ENCODE data around the gene MPP3.

Gene MPP3

DNA sequence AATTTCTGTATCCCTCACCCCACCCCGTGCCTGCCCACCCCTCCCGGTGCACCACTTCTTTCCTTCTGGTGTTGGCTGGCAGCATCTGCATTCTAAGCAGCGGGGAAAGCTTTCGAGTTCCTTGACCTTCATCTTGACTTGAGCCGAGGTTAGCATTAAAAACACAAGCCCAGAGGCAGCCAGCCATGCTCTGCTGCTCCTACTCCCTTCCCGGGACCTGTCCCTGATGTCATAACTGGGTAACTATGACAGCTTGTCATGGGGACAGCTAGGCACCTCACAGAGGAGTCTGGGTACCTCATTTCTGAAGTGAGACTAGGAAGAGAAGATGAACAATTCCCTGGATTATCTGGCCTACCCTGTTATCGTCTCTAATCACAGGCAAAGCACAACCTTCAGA lies 52.8 kb downstream of the MPP3 start, which contains the start of gene CFAP97D1:
CFAP97D1 (plus strand) TSS at position 301 of the 400 bp plus-strand sequence; CDS start at position 329, 28 bp downstream.
- DNase-seq (ENCODE audit: low spot score): no peak
- Histone ChIP-seq H3K27ac (peak within 1 kb of the TSS; percentile 98 to 100), H3K4me3 (peak within 1 kb of the TSS; percentile 79)
- TF ChIP-seq, protein P1, sequence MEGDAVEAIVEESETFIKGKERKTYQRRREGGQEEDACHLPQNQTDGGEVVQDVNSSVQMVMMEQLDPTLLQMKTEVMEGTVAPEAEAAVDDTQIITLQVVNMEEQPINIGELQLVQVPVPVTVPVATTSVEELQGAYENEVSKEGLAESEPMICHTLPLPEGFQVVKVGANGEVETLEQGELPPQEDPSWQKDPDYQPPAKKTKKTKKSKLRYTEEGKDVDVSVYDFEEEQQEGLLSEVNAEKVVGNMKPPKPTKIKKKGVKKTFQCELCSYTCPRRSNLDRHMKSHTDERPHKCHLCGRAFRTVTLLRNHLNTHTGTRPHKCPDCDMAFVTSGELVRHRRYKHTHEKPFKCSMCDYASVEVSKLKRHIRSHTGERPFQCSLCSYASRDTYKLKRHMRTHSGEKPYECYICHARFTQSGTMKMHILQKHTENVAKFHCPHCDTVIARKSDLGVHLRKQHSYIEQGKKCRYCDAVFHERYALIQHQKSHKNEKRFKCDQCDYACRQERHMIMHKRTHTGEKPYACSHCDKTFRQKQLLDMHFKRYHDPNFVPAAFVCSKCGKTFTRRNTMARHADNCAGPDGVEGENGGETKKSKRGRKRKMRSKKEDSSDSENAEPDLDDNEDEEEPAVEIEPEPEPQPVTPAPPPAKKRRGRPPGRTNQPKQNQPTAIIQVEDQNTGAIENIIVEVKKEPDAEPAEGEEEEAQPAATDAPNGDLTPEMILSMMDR (IDR thresholded peaks at IDR 0.05): no peak

DNA sequence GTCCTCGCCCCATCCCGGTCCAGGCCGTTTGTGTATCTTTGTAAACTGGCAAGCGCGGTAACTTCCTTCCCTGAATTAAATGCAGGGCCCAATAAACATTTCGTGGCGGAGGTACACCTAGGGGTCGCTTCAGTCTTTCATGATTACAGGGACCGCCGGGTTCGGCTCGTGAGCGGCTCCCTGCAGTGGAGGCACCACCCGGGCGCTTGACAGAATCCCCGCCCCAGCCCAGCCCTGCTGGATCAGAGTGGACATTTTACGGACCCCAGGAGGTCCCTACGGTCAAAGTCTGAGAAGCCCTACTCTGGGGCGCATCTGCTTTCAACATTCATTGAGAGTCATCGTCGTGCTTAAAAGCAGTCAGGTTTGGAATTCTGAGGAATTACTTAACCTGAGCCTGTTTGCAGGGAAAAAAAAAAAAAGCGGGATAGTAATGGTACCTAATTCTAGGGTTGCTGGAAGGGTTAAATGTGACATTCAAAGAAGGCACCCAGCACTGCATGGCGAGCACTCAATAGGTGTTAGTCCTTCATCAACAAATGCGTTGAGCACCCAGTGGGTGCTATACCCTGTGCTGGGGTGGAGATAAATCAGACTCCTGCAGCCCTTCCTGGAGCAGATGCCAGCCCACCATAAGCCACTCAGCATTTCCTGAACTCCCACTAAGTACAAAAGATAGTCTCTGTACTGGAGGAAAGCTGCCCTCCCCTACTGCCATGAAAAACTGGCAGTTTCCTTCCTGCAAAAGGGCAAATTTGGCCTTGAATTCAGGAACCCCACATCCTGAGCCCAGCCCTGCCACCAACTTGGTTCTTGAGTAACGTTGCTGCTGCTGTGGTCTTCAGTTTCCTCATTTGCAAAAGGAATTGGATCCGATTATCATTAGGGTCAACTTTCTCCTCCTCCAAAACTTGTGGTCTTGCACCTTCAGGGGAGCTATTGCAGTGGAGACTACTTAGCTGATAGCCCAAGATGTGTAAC lies 53.5 kb downstream of the MPP3 start:
- peak overlapping the region; percentile 98 to 100 for H3K27ac ChIP-seq
- H3K4me3 ChIP-seq: peak overlapping the region; percentile 79
- TF ChIP-seq, protein P1 (IDR thresholded peaks at IDR 0.05): no peak
- no peak for DNase-seq (ENCODE audit: low spot score)

GRCh38 chr17:43778337-43779144 lies 54.4 kb downstream of the MPP3 start, which contains the start of gene DUSP3:
Gene DUSP3 (minus strand): TSS chr17:43778977. CDS start chr17:43778924, 53 bp downstream.
- TF ChIP-seq, protein P1 (IDR thresholded peaks at IDR 0.05): no peak
- H3K4me3 ChIP-seq: peak within 1 kb of the TSS; percentile 79

GRCh38 chr17:43774304-43775250 lies 58.4 kb downstream of the MPP3 start:
- Histone ChIP-seq H3K4me3 (no peak overlapping the region), H3K27ac (peak overlapping the region; percentile 88 to 89)
- TF ChIP-seq, protein P1 (IDR thresholded peaks at IDR 0.05): no peak
- peak; percentile 70 for DNase-seq (ENCODE audit: low spot score)

More at GRCh38 chr17:43778337-43779144, 54.4 kb downstream of the MPP3 start, which contains the start of gene DUSP3:
- DNase-seq (ENCODE audit: low spot score): peak; percentile 98
- peak within 1 kb of the TSS; percentile 98 to 100 for H3K27ac ChIP-seq

DNA sequence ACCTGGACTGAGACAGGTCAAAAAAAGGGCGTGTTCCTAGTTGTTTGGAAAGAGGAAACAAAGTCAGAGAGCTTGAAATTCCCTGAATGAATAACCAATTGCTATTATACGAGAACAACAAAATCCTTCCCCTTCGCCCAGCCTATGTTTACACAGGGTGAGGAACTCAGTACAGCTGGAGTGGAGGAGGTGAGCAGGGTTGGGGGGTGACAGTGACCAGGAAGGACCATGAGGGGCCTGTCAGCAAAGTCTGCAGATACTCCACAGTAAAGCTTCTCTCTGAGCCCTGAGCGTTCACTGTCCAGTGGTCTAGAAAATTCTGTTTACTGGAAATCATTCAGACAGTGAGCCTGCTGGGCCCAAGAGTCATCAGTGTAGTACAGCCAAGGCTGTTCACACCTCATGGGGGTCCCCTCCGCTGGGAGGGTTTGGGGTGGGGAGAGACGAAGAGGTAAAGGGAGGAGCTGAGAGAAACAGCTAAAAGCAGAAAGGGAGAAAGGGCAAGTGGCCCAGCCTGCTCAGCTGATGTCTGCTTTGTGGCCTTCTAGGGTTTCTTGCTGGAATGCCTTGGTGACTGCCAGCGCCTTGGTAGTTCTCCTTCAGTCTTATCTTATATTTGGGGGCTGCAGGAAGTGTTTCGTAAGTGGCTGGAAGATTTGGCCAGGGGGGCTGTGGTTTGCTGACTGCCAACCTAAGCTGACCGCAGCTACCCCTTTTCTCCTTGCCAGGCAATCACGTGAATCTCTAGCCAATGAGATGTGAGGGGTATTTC lies 59.9 kb downstream of the MPP3 start:
- TF ChIP-seq, protein P1 (IDR thresholded peaks at IDR 0.05): no peak
- DNase-seq (ENCODE audit: low spot score): peak; percentile 82
- Histone ChIP-seq H3K27ac (peak overlapping the region; percentile 88 to 89), H3K4me3 (peak overlapping the region; percentile 2)

All from coronary artery (tissue), 2 donors.